OCI-LY3 (cell line): Measurements from ENCODE around the gene SPEN.

Experiments
- H2AFZ ChIP-seq: fragments of 200-600, 300-600 bp; shearing (Covaris generic); 2 replicates; pipeline ENCODE4 v1.6.0; 2014; ENCODE audit warnings: antibody characterized with exemption, low read depth, low read length
- H3K27ac ChIP-seq: fragments of 200-600, 300-600 bp; sonication (generic); 2 replicates; pipeline ENCODE4 v1.5.1; 2014; ENCODE audit warnings: mild to moderate bottlenecking, low read length, moderate library complexity, mixed read lengths
- H3K27me3 ChIP-seq: fragments of 200-600, 300-600 bp; sonication (generic); 2 replicates; pipeline ENCODE4 v1.6.1; 2014; ENCODE audit warnings: low read depth, low read length, mixed read lengths
- H3K36me3 ChIP-seq: fragments of 200-600, 300-600 bp; sonication (generic); replicated peaks from 2 replicates; pipeline ENCODE3; 2014; ENCODE audit warnings: low read depth, low read length, mixed read lengths
- H3K4me1 ChIP-seq: fragments of 300-600, 200-600 bp; sonication (generic); 2 replicates; pipeline ENCODE4 v1.6.1; 2014; ENCODE audit warnings: low read length, mixed read lengths
- H3K4me2 ChIP-seq: fragments of 200-600, 300-600 bp; sonication (generic); 2 replicates; pipeline ENCODE4 v1.6.1; 2014; ENCODE audit warnings: low read length, mixed read lengths
- H3K4me3 ChIP-seq: fragments of 300-600, 200-600 bp; sonication (generic); 2 replicates; pipeline ENCODE4 v1.5.1; 2014; ENCODE audit warnings: antibody characterized with exemption, mild to moderate bottlenecking, low read length, moderate library complexity
- H3K79me2 ChIP-seq: fragments of 300-600, 200-600 bp; shearing (Covaris generic); 2 replicates; pipeline ENCODE4 v1.6.1; 2014; ENCODE audit warnings: mild to moderate bottlenecking, low read length, mixed read lengths
- H3K9ac ChIP-seq: fragments of 300-600, 200-600 bp; shearing (Covaris generic); 2 replicates; pipeline ENCODE4 v1.6.0; 2014; ENCODE audit warnings: mild to moderate bottlenecking, low read length, moderate library complexity
- H3K9me3 ChIP-seq: fragments of 200-600, 300-600 bp; shearing (Covaris generic); 2 replicates; pipeline ENCODE4 v1.6.1; 2014; ENCODE audit warnings: low read length, mixed read lengths; ENCODE audit not compliant: insufficient read depth
- H4K20me1 ChIP-seq: fragments of 200-600, 300-600 bp; sonication (generic); 2 replicates; pipeline ENCODE4 v1.6.1; 2016; ENCODE audit warnings: low read length, mixed read lengths; ENCODE audit not compliant: insufficient read depth
- CTCF ChIP-seq: fragments of 200-600, 300-600 bp; sonication (generic); IDR thresholded peaks from 2 replicates; pipeline ENCODE4 v1.5.1; 2014; ENCODE audit warnings: antibody characterized with exemption, low read length, low read depth
- EZH2phosphoT487 ChIP-seq: fragments of 200-600 bp; shearing (Covaris generic); IDR thresholded peaks from 2 replicates; pipeline ENCODE4 v1.6.1; 2018; ENCODE audit warnings: antibody characterized with exemption, mixed run types, low read depth

SPEN gene

GRCh38 chr1:15900662-15901279 is 53.3 kb downstream of the SPEN start:
- Histone ChIP-seq H3K27me3 (no peaks in the 10 kb centered on the region), H3K27ac (no peak overlapping the region), H3K9ac (no peak overlapping the region), H3K79me2 (peaks cover 98% of the 10 kb centered on the region), H3K36me3 (no peaks in the 10 kb centered on the region), H3K4me3 (no peak overlapping the region), H2AFZ (no peak overlapping the region), H4K20me1 (peaks cover 17% of the 10 kb centered on the region), H3K9me3 (no peaks in the 10 kb centered on the region), H3K4me2 (no peak overlapping the region), H3K4me1 (no peaks in the 10 kb centered on the region)
- no peak for TF ChIP-seq CTCF
- no peak for TF ChIP-seq EZH2phosphoT487

- Histone ChIP-seq H2AFZ (no peak overlapping the region), H3K4me3 (no peak overlapping the region), H3K27ac (no peak overlapping the region), H4K20me1 (peaks cover 11% of the 10 kb centered on the region), H3K79me2 (peaks cover 98% of the 10 kb centered on the region), H3K4me1 (no peaks in the 10 kb centered on the region), H3K4me2 (no peak overlapping the region), H3K36me3 (no peaks in the 10 kb centered on the region), H3K9me3 (no peaks in the 10 kb centered on the region), H3K9ac (no peak overlapping the region), H3K27me3 (no peaks in the 10 kb centered on the region)
- no peak for TF ChIP-seq EZH2phosphoT487
- TF ChIP-seq CTCF = no peak
Measured at GRCh38 chr1:15902882-15903281, 55.4 kb downstream of the SPEN start.

- Histone ChIP-seq H4K20me1 (peaks cover 6% of the 10 kb centered on the region), H3K4me2 (no peak overlapping the region), H3K36me3 (peaks cover 14% of the 10 kb centered on the region), H3K79me2 (peaks cover 79% of the 10 kb centered on the region), H2AFZ (no peak overlapping the region), H3K27me3 (no peaks in the 10 kb centered on the region), H3K4me1 (no peaks in the 10 kb centered on the region), H3K9me3 (no peaks in the 10 kb centered on the region), H3K27ac (no peak overlapping the region), H3K9ac (no peak overlapping the region), H3K4me3 (no peak overlapping the region)
- TF ChIP-seq EZH2phosphoT487 = no peak
- TF ChIP-seq CTCF = no peak
Measured at GRCh38 chr1:15908597-15908996, 61.1 kb downstream of the SPEN start.

- no peak overlapping the region for H3K9ac ChIP-seq
- H3K4me2 ChIP-seq = no peak overlapping the region
- no peak overlapping the region for H3K4me3 ChIP-seq
- TF ChIP-seq EZH2phosphoT487 = no peak
- TF ChIP-seq CTCF = no peak
- H3K36me3 ChIP-seq = peaks cover 14% of the 10 kb centered on the region
- no peaks in the 10 kb centered on the region for H3K27me3 ChIP-seq
- no peak overlapping the region for H2AFZ ChIP-seq
- H3K79me2 ChIP-seq = peaks cover 68% of the 10 kb centered on the region
- H4K20me1 ChIP-seq = peaks cover 4% of the 10 kb centered on the region; the same call in 1 of the 2 replicates
- H3K27ac ChIP-seq = no peak overlapping the region
- no peaks in the 10 kb centered on the region for H3K9me3 ChIP-seq
- H3K4me1 ChIP-seq = no peaks in the 10 kb centered on the region
Measured at GRCh38 chr1:15911141-15911540, 63.6 kb downstream of the SPEN start.
